C1 segment of cervical spinal cord (tissue), 14 donors: ENCODE results near the gene ITFG1.
"Not testable (repeated sequence)": the region's sequence is repeated elsewhere in the genome, so short reads cannot be mapped to it uniquely, and the experiment has no call there.

Experiments
- DNase-seq, 14 donors: peaks; one replicate each; lab custom pipeline; 2025; lab: John Stamatoyannopoulos, UW

The ITFG1 gene

GRCh38 chr16:47424846-47425245, 36.0 kb downstream of the ITFG1 start:
- no peak for DNase-seq

GRCh38 chr16:47416869-47417268, 44.0 kb downstream of the ITFG1 start:
- DNase-seq = no peak

GRCh38 chr16:47413041-47413440, 47.8 kb downstream of the ITFG1 start:
- DNase-seq = no peak

- DNase-seq = no peak
Observed at GRCh38 chr16:47408491-47408890, 52.4 kb downstream of the ITFG1 start.

- no peak for DNase-seq
Observed at GRCh38 chr16:47395733-47396498, 64.9 kb downstream of the ITFG1 start.

GRCh38 chr16:47392081-47392480, 68.8 kb downstream of the ITFG1 start:
- peak in 1 of 14 donors; percentile 1 for DNase-seq

GRCh38 chr16:47388705-47389104, 72.2 kb downstream of the ITFG1 start:
- DNase-seq = no peak

- DNase-seq = no peak
Observed at GRCh38 chr16:47387026-47387734, 73.7 kb downstream of the ITFG1 start.

GRCh38 chr16:47386201-47386718, 74.6 kb downstream of the ITFG1 start:
- DNase-seq = no peak

- DNase-seq = no peak
Observed at GRCh38 chr16:47382362-47382761, 78.5 kb downstream of the ITFG1 start.

- DNase-seq = no peak
Observed at GRCh38 chr16:47377154-47377553, 83.7 kb downstream of the ITFG1 start.

GRCh38 chr16:47375423-47375822, 85.4 kb downstream of the ITFG1 start:
- DNase-seq = peak in 1 of 14 donors; percentile 31

GRCh38 chr16:47374629-47375028, 86.2 kb downstream of the ITFG1 start:
- DNase-seq = no peak

- DNase-seq = peak in 1 of 14 donors; percentile 1
Observed at GRCh38 chr16:47371271-47372014, 89.4 kb downstream of the ITFG1 start.

- DNase-seq = no peak
Observed at GRCh38 chr16:47370536-47370935, 90.3 kb downstream of the ITFG1 start.

- no peak for DNase-seq
Observed at GRCh38 chr16:47366228-47366627, 94.6 kb downstream of the ITFG1 start.

- no peak for DNase-seq
Observed at GRCh38 chr16:47363761-47364160, 97.1 kb downstream of the ITFG1 start.

GRCh38 chr16:47359478-47359877, 101.4 kb downstream of the ITFG1 start:
- no peak for DNase-seq

GRCh38 chr16:47358816-47359215, 102.0 kb downstream of the ITFG1 start:
- DNase-seq = no peak

- DNase-seq = not testable (repeated sequence)
Observed at GRCh38 chr16:47349029-47349428, 111.8 kb downstream of the ITFG1 start.

- DNase-seq = not testable (repeated sequence)
Observed at GRCh38 chr16:47347021-47347696, 113.7 kb downstream of the ITFG1 start.

- DNase-seq = no peak
Observed at GRCh38 chr16:47342055-47342454, 118.8 kb downstream of the ITFG1 start.
